DMS 273 (cell line): ENCODE results near the gene SGO2.
A peak's percentile ranks its signal among the peaks of the same experiment; 100 is the strongest.
"Not testable (repeated sequence)": the region's sequence is repeated elsewhere in the genome, so short reads cannot be mapped to it uniquely, and the experiment has no call there.

Source experiments
- DNase-seq: peaks from one replicate; lab custom pipeline; 2025; ENCODE audit not compliant: unreplicated experiment; lab: John Stamatoyannopoulos, UW

The SGO2 gene

DNA sequence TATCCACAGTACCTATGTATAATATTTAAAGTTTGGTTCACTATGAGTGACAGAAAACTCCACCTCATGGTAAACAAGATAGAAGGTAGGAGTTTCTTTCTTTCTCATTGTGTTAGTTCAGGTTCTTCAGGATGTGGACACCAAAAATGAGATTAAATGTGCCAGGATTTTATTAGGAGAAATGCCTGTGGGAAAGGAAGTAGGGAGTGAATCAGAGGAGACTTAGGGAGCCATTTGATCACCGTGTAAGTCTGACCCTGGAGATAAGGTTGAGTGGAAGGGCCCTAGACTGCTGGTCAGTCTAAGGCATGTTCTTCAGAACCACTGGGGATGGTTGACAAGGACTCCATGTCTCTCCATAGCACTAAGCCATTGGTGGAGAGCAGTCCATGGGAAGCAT lies 67.9 kb downstream of the SGO2 start:
- DNase-seq: no peak

DNA sequence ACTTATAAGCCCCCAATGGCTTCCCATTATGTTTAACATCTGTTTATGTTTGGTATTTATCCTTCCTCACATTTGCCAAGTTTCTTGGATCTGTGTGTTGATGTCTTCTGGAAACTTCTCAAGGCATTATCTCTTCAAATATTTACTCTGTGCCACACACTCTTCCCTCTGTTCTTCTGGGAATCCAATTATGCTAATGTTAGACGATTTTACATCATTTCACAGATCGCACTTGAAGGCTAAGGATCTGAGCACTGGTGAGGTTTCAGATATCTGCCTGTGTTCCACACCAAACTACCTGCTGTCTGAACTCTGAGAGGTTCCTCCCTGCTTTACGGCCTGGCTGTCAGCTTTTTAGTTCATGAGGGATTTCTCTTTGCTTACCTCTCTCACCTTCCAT lies 69.9 kb downstream of the SGO2 start:
- no peak for DNase-seq

- no peak for DNase-seq
Observed at GRCh38 chr2:200596774-200597570, 71.0 kb downstream of the SGO2 start.

GRCh38 chr2:200599206-200599605 lies 73.2 kb downstream of the SGO2 start:
- no peak for DNase-seq

GRCh38 chr2:200600549-200601225 lies 74.7 kb downstream of the SGO2 start:
- DNase-seq: no peak

DNA sequence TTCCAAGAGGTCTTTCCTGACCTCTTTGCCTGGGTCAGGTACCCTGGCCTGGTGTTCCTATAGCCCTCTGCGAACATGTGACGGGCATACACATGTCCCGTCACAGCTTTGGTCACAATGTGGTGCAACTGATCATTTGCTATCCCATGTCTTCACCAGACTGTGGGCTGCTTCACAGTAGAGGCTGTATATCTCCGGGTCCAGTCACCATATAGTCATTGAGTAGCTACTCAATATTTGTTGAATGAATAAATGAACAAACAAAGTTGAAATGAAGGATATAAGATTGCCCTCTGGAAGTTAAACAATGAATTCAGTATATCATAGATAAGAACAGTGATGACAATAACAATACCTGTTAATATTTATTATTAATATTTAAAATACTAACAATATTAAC lies 76.6 kb downstream of the SGO2 start:
- no peak for DNase-seq

DNA sequence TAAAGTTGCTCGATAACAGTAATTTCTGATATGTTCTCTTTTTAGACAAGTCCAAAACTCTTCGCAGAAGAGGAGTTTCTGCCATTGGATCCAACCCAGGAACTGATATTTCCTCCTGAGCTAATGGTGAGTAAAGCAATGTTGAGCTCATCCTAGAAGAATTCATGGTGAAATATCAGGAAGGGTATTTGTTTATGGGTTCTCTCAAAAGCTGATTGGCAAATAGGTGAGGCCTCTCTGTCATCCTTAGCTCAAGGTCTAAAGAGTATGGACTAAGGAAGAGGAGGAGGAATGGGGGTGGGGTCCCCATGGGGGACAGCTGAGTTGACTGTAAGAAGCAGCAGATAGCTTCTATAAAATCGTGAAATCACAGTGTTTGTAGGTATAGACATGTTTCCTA lies 78.0 kb downstream of the SGO2 start:
- DNase-seq: no peak

GRCh38 chr2:200604571-200605255 lies 78.7 kb downstream of the SGO2 start:
- DNase-seq: no peak

- DNase-seq: no peak
Observed at GRCh38 chr2:200608341-200609027, 82.5 kb downstream of the SGO2 start.

GRCh38 chr2:200609028-200609614 lies 83.1 kb downstream of the SGO2 start:
- no peak for DNase-seq

GRCh38 chr2:200610217-200610616 lies 84.2 kb downstream of the SGO2 start:
- not testable (repeated sequence) for DNase-seq

DNA sequence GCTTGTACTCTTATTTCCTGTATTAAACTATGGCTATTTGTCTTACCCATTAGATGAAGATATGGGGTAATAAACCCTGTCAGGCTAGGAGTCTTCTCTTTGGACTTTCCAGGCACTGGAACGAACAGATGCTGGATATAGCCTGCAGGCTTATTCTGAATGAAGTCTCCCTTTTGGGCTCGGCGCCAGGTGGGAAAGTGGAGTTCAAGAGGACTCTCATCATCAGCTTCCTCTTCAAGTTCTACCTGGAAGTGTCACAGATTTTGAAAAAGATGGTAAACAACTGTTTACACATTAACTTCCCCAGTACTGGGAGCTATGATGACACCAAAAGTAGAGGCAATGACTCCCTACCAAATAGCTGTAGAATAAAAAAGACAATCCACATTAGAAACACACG lies 87.7 kb downstream of the SGO2 start:
- DNase-seq: peak; percentile 21

- DNase-seq: no peak
Observed at GRCh38 chr2:200614249-200614648, 88.2 kb downstream of the SGO2 start.

DNA sequence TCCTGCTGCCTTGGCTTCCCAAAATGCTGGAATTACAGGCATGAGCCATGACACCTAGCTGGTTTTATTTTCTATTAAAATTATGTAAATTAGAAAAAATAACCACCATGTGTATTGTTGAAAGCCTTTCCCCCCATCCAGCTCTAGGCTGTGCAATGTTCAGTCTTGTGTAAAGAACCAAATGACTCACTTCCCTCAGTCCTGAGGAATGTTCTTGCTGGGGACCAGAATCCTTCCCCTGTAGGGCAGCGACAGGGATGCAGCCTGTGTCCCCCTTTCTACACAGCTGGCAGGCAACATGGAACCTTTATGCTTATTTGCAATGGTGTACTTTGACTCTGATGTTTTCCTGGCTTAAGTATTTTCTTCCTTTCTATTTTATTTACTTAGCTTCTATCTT lies 89.2 kb downstream of the SGO2 start:
- no peak for DNase-seq

GRCh38 chr2:200616193-200616592 lies 90.2 kb downstream of the SGO2 start:
- DNase-seq: no peak

DNA sequence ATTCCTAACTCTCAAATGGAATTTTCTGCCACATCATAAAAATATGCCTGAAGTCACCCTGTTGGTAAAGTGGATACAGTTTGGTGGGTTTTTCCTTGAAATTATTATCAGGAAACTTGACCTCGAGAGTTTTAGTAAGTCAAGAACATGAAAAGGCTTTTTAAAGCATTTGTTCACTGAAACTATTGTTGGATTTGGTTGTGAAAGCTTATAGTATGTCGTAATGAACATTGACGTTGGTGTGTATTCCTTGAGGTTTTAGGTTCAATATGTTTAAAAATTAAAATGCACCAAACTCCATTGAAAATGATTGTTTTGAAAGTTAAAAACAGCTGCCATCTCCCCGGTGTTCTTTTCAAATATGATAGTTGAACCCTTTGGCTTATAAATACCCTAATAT lies 90.6 kb downstream of the SGO2 start:
- DNase-seq: no peak

DNA sequence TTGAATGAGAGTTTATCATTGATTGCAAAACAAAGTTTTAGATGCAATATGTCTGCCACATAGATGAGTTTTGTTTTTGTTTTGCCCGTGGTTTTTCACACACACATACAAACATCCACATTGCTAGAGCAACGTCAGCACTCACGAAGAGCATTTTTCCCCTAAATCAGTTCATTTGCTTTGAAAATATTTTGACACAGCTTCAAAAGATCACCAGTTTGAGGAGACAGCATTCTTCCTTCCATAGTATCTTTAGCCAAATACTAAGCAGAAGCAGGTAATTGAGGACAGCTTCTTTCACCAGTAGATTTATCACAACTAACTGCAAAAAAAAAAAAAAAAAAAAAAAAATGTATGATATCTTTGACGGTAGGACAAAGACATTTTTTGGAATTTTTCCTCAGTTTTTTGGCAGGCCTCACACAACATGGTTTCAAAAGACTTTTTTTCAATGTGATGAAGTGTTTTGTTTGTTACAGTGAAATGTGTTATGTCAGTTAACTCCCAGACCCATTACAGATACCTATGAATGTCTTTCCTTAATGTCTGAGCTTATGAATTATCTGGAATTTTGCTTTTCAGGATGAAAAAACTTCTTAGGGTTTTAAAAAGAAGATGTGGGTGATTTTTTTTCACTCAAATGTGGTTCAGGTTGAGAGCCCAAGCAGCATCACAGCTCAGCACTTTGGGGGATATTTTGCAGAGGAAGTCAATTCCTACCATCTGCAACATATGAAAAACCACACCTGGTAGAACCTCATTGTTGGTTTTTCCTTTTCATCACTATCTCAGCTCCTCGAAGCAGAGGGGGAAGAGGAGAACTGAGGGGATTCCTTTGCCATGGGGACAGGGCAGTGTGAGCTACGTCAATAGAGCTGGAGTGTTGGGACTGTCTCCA lies 91.4 kb downstream of the SGO2 start:
- no peak for DNase-seq

- DNase-seq: no peak
Observed at GRCh38 chr2:200618054-200618419, 92.0 kb downstream of the SGO2 start.

DNA sequence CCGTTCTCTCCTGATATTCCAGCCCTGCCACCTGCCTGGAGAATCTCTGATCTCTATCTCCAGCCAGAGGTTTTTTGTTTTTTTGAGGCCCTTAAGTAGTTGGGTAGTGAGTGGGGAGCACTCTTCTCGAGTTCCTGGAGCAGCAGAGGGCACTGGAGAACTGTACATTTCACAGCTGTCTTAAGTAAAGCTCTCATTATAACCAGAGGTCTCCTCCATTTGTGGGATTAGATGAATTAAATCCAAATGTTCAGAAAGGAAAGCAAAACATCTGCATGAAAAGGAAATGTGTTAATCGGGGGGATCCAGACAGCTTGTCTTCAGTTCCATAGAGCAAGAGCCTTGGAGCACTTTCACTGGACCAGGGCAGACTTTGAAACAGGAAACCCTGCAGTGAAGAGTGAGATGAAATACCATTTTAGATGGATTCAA lies 92.6 kb downstream of the SGO2 start:
- peak; percentile 14 for DNase-seq

GRCh38 chr2:200619279-200619678 lies 93.3 kb downstream of the SGO2 start:
- peak; percentile 18 for DNase-seq
